ENCODE results near the gene EIF5.

DNA sequence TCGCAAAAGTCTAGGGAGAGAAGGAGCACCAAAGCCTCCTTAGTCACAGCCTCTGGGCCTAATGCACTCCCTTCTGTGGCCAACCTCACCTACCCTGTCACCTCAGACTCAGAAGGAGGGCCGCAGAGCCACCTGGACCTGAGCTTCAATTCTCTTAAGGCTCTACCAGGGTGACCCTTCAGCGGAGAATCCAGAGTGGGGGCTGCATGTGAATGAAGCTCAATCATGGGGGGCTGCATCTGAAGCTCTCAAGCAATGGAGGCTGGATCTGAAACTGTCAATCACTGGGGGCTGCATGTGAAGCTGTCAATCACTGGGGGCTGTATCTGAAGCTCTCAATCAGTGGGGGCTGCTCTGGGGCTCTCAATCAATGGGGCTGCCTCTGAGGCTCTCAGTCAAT lies 43.1 kb upstream of the EIF5 start:
- TF ChIP-seq CTCF (IDR thresholded peaks at IDR 0.05), result no peak
- TF ChIP-seq POLR2A (IDR thresholded peaks at IDR 0.05), result no peak

Measured in right lobe of liver (tissue), 4 donors.